Activated CD4-positive, alpha-beta T cell treated with anti-CD3 and anti-CD28 coated beads for 48 hours (primary cell): Measurements from ENCODE around the gene WNT10A.
A peak's percentile ranks its signal among the peaks of the same experiment; 100 is the strongest.
"Not testable (repeated sequence)": the region's sequence is repeated elsewhere in the genome, so short reads cannot be mapped to it uniquely, and the experiment has no call there.

Experiments used
- DNase-seq: peaks from one replicate; pipeline ENCODE4 v3.0.0-alpha.2; 2020

WNT10A gene

GRCh38 chr2:218880102-218880858 is at the start of gene WNT10A:
Gene WNT10A, plus strand, starts transcription at chr2:218880852. Its CDS starts 144 bp downstream, at chr2:218880996.
- DNase-seq = peak; percentile 69

- DNase-seq = no peak
Measured at GRCh38 chr2:218831378-218831990, 49.2 kb upstream of the WNT10A start, which contains the start of gene PRKAG3. Gene PRKAG3, minus strand, starts transcription at chr2:218831803.

- DNase-seq = no peak
Measured at GRCh38 chr2:218832081-218832480, 48.6 kb upstream of the WNT10A start.

- DNase-seq = no peak
Measured at GRCh38 chr2:218832520-218832919, 48.1 kb upstream of the WNT10A start.

GRCh38 chr2:218833023-218833609 is 47.5 kb upstream of the WNT10A start:
- DNase-seq = no peak

GRCh38 chr2:218834685-218835084 is 46.0 kb upstream of the WNT10A start:
- DNase-seq = no peak

- no peak for DNase-seq
Measured at GRCh38 chr2:218837495-218837894, 43.2 kb upstream of the WNT10A start.

- DNase-seq = no peak
Measured at GRCh38 chr2:218839430-218839829, 41.2 kb upstream of the WNT10A start.

- no peak for DNase-seq
Measured at GRCh38 chr2:218839888-218840287, 40.8 kb upstream of the WNT10A start.

GRCh38 chr2:218844334-218844733 is 36.3 kb upstream of the WNT10A start:
- not testable (repeated sequence) for DNase-seq

GRCh38 chr2:218846963-218847362 is 33.7 kb upstream of the WNT10A start:
- DNase-seq = not testable (repeated sequence)

- DNase-seq = no peak
Measured at GRCh38 chr2:218849721-218850120, 30.9 kb upstream of the WNT10A start.

- DNase-seq = no peak
Measured at GRCh38 chr2:218850796-218851195, 29.9 kb upstream of the WNT10A start.

GRCh38 chr2:218851286-218851685 is 29.4 kb upstream of the WNT10A start:
- no peak for DNase-seq

- DNase-seq = peak; percentile 79
Measured at GRCh38 chr2:218852911-218853667, 27.6 kb upstream of the WNT10A start.

- DNase-seq = no peak
Measured at GRCh38 chr2:218853766-218854165, 26.9 kb upstream of the WNT10A start.

GRCh38 chr2:218854860-218855259 is 25.8 kb upstream of the WNT10A start:
- no peak for DNase-seq

- no peak for DNase-seq
Measured at GRCh38 chr2:218855305-218856166, 25.1 kb upstream of the WNT10A start.

GRCh38 chr2:218856167-218856895 is 24.3 kb upstream of the WNT10A start:
- no peak for DNase-seq

- DNase-seq = no peak
Measured at GRCh38 chr2:218856896-218857243, 23.8 kb upstream of the WNT10A start.

GRCh38 chr2:218857371-218858137 is 23.1 kb upstream of the WNT10A start:
- no peak for DNase-seq
